ENCODE measurements around the gene NRBP1.

The NRBP1 gene

DNA sequence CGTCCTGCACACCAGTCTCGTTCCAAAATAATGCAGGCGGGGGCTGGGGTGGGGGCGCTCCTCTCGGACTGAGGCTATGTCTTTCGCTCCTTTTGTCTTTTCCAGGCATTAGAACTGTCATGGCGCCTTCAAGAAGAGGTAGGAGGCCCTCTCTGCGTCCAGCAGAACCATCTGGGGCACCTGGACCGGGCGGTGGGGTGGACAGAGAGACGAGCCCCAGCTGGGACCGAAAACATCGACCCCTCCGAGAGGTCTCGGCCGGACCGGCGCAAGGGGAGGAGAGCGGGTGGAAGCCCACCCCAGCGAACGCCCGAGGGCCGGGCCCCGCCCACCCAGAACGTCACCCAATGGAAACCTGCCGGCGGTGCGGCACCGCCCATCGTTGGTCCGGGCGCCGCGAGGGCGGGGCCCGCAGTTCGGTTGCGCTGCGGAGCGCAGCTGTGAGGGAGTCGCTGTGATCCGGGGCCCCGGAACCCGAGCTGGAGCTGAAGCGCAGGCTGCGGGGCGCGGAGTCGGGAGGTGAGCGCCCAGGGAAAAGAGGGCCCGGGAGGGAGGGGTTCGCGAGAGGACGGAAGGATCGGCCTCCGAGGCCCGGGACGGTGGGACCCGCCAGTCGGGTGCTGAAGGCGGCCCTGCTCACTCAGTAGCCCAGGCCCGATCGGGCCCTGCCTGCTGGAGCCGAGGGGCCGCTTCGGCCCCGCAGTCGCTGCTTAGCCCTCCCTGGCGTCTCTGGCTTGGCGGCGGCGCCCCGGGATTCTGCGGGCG lies at the start of gene NRBP1:
NRBP1 (plus strand) TSS at position 419 of the 765 bp plus-strand sequence. CDS start 4,643 bp downstream, outside the sequence.
- DNase-seq (ENCODE audit: low read depth) = peak; percentile 92

DNA sequence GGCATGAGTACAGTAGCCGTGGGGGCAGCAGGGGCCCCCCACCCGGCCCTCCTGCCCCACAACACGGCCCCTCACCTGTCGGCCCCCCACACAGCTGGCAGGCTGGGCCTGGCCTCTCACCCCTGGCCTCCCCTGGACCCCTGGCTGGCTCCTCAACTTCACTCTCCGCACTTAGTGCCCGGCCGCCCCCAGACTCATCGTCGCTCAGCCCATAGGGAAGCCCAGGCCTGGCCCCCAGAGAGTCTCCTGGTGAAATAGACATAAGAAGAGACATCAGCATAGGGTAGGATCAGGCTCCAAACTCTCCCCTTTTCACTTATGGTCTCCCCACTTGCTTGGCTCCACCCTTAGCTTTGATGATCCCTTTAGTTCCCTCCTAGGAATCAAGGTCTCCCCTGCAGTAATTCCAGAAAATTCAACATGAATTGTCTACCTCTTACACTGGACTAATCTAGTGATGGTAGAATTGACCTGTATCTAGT lies 49.6 kb upstream of the NRBP1 start:
- no peak for DNase-seq (ENCODE audit: low read depth)

DNA sequence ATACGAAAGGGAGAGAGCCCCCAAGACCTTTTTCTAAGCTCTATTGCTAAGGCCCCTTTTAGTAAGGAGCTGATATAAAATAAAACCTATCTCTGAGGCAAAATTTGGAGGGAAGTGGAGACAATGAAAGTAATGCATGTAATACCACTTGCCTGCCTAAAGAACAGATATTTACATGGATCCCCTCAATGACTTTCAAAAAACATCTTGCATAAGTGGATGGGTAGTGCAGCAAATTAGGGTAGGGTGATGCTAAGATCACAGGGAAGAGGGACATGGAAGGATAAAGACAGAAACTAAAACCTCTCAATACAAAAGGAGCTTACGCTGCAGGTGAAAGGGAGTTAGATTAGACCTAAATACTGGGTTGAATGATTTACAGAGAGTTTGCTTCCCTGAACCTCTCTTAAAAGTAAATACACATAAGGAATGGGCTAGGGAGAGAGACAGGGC lies 49.0 kb upstream of the NRBP1 start:
- no peak for DNase-seq (ENCODE audit: low read depth)

DNA sequence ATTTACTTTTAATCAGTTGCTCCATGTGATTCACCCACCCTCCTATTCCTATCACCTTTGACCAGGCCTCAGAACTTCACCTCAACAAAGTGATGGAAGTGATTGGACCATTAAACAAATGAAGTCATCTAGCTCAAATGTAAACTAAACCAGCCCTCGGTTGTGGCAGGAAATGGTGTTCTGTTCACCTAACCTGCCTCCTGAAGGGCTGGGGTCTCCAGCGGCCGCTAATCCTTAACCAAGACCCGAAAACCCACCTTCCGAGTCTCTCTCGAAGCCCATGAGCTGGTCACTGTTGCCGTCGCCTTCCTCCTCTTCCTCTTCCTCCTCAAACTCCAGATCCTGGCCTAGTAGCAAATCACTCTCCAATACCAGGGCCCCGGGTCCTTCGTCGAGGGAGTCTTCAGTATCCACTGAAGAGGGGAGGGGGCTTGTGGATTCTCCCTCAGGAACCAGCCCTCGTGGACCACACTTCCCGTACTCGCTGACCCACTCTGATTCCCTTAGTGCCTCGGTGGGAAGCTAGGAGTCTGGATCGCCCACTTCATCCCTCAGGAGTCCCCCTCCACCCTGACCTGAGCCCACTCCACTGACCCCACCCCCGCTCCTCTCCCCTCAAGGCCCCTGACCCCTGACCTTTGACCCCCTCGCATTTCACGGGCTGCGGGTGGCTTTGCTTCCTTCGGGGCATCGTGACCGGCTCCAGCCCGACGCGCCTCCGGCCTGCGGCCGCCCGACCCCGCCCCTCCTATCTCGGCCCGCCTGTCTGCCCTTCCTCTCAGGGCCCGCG lies 48.4 kb upstream of the NRBP1 start:
- DNase-seq (ENCODE audit: low read depth) = no peak

DNA sequence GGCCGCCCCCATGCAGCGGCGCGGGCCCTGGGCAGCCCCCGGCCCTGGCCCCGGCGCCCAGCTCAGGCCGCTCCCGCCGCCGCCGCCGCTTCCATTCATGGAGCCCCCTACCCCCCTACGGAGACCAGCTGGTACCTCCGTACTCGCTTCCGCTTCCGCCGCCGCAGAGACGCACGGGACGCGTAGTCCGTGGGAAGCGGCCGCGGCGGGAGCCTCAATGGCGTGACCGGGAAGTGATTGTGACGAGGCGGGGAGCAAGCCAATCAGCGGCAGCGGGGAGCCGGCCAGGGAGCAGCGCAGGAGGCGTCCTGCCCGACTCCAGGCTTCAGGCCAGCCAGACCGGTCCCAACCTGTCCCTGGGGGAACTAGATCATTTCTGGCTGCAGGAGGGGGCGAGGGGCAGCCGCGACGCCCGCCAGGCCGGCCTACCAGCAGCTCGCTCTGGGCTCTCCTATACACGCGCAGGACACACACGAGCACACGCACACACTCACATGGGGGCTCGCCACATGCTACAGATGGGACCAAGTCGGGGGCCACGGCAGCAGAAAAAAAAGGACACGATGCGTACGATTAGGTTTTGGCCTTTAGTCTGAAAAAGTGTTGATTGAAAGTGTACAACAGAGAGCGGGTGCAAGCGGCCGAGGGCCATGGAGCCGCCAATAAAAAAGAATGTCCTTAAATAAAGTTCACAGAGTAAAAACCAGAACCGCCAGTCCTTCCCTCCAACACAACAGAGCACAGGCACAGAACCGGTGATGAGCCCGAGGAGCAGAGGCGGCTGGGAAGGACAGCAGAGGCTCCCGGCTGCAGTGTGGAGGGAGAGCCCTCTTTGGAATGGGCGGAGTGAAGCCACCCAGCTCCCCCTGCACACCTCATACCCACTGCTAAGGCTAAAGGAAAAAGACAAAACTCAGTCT lies 47.5 kb upstream of the NRBP1 start, which contains the start of gene ZNF513:
ZNF513 (minus strand) TSS at position 109 of the 920 bp plus-strand sequence. CDS start 208 bp downstream, outside the sequence.
- DNase-seq (ENCODE audit: low read depth) = peak; percentile 88

DNA sequence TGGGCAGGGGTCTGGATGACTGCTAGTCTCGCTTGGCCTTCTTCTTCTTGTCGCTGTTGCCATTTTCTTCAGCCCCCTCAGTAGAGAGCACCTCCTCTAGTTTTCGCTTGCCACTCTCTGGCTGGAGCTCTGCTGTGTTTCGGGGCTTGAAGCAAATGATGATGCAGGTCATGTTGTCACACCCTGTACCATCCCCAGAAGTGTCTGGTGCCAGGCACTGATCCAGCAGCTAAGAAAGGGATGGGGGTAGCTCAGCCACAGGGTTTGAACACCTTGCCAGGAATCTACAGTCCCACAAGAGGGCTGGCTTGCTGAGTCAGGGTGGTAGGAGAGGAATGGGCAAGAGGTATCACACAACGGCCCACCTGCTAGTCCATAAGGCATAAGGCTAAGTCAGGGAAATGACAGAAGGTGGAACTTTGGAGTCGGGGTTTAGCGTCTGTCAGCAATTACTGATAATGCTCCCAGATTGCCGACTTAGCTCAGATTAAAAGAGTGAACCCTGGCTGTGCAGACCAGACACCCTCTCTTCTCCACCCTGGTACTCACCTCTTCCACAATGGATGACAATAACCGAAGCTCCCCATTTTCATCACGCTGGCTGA lies 46.8 kb upstream of the NRBP1 start:
- DNase-seq (ENCODE audit: low read depth) = no peak

DNA sequence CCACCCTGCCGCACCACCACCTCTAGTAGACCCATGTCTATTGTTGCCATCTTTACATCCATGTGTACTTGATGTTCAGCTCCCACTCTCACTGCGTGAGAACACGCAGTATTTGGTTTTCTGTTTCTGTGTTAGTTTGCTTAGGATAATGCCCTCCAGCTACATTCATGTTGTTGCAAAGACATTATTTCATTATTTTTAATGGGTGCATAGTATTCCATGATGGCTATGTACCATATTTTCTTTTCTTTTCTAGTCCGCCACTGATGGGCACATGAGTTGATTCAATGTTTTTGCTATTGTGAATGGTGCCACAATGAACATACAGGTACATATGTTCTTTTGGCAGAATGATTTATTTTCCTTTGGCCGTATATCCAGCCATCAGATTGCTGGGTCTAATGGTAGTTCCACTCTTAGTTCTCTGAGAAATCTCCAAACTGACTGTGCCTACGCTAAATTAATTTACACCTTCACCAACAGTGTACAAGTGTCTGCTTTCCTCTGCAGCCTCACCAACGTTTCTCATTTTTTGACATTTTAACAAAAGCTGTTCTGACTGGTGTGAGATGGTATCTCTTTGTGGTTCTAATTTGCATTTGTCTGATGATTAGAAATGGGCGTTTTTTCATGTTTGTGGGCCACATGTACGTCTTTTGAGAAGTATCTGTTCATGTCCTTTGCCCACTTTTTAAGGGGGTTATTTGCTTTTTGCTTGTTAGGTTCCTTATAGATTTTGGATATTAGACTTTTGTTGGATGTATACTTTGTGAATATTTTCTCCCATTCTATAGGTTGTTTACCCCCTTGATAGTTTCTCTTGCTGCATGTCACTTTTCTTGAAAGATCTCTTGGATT lies 37.4 kb upstream of the NRBP1 start:
- DNase-seq (ENCODE audit: low read depth) = no peak

DNA sequence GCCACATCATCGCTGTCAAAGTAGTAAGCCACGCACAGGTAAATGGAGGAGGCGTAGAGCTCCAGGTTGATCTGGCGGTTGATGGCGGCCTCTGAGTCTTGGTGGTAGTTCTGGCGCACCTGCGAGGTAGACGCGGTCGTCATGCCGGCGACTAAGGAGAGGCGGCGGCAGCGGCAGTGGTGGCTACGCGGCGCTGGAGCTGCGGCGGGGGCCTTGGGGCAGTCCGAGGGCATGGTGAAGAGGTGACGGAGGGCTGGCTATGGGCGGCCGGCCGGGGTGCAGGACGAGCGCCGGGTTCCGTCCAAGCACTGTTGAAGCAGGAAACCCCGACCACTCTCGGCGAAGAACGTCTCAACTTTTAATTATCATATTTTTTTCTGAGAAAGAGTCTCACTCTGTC lies 35.2 kb upstream of the NRBP1 start:
- no peak for DNase-seq (ENCODE audit: low read depth)

DNA sequence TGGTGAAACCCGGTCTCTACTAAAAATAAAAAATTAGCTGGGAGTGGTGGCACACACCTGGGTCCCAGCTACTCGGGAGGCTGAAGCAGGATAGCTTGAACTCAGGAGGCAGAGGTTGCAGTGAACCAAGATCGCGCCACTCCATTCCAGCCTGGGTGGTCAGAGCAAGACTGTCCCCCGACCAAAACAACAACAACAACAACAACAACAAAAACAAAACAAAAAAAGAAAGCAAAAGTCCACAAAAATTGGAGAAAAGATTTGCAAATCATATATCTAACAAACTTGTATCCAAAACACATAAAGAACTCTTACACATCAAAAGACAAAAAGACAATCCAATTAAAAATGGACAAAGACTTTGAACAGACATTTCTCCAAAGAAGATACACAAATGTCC lies 29.5 kb upstream of the NRBP1 start:
- no peak for DNase-seq (ENCODE audit: low read depth)

DNA sequence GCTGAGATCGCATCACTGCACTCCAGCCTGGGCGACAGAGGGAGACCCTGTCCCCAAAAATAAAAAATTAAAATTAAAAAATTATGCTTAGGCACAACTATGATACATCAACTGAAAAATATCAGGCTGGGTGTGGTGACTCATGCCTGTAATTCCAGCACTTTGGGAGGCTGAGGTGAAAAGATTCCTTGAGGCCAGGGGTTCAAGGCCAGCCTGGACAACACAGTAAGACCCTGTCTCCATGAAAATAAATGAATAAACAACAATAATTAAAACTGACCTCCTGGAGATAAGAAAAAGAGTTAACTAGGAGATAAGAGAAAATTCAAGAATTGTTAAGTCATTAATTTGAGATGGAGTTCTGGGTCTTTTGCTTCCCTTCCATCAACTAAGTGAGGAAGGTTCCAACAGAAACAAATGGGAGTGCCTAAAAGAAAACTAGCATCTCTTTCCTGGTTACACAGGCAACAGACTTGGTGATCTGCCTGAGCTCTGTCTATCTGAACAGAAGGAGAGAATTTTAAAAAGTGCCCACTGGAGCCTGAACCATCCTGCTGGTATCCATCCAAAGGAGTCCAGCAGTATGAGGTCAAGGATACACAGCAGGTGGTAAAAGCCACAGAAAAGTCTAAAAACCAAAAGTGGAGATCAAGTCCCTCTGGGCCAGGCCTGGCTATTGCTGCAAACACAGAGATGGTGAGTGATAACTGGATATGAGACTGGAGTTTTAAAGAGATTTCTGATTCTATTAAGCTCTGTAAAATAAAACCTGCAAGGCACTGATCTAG lies 27.9 kb upstream of the NRBP1 start:
- DNase-seq (ENCODE audit: low read depth) = no peak

DNA sequence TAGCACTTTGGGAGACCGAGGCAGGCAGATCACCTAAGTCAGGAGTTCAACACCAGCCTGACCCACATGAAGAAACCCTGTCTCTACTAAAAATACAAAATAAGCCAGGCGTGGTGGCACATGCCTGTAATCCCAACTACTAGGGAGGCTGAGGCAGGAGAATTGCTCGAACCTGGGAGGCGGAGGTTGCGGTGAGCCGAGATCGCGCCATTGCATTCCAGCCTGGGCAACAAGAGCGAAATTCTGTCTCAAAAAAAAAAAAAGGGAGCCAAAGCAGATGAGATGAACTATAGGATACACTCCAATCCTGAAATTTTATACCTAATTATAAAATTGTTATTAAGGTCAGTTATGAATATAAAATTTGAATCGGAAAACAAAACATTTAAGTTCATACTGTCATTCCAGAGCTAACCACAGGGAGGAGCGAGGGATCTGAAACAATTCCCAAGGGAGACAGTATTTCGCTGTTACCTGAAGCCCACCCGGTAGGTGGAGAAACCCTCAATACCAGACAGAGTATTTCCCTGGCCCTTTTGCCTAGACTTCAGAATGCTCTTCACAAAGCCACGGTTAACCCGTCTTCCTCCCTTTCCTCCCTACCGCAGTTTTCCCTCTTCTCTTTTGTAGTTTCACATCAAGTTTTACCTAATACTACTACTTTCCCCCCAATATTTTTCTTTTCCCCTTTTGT lies 20.5 kb upstream of the NRBP1 start:
- DNase-seq (ENCODE audit: low read depth) = no peak

DNA sequence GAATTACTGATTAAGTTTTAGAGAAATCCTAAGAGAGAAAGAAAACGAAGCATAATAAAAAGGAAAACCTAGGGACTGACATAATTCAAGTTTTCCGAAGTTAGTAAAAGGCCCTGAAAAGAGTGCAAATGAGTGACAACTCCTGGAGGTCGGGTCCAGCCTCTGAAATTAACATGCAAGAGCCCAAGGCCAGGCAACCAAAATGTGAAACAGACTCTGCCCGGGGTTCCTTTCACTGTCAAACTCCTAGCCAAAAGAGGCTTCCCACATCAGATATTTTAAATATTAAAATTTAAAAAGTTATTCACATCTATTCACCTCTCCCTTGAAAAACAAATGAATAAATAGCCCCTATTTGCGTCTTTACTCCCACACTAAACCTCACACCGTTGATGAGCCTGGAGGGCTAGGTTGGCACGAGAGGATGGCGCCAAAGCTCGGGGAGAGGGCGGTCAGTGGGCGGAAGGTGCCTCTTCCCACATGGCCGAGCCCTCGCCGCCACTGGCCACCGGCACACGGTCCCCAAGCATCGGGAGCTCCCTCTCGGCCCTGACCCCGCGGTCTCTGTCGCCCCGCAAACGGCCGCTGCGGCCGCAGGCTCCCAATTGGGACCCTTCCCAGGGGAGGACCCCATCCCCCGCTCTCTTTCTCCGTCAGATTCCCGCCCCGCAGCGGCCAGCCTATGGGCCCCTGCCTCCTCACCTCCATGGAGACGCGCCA lies 19.7 kb upstream of the NRBP1 start:
- DNase-seq (ENCODE audit: low read depth) = peak; percentile 32

DNA sequence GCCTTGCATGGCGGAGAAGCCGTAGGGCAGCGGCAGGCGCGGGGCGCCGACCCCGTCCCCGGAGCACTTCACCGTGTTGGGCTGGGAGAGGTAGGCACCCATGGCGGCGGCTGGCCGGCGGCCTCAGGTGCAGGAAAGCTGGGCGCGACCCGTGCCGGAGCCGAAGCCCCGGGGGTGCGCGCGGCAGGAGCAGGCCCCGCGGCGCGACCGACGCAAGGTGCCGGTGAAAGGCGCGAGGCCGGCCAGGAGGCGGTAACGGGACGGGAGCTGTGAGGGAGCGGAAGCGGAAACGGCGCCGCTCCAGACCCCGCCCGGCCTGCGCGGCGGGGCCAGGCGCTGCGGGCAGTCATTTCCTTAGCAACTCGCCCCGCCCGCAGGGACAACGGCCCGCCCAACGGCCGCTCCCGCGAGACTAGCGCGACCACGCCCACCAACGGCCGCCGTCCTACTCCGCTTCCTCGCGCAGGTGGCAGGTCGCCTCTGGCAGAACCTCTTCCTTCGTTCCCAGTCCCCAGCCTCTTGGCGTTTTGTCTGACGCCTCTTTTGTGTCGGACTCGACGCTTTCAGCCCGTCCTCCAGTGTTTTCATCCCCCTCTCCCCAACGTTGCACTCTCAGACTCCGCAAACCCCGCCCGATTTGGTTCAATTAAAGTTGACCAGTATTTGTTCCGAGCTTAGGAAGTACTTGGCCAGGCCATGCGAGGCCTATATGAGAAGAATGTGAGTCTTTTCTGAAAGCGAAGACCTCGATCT lies 18.9 kb upstream of the NRBP1 start, which contains the start of gene PPM1G:
PPM1G (minus strand) TSS at position 271 of the 753 bp plus-strand sequence; CDS start at position 102, 169 bp downstream.
- peak; percentile 99 for DNase-seq (ENCODE audit: low read depth)

DNA sequence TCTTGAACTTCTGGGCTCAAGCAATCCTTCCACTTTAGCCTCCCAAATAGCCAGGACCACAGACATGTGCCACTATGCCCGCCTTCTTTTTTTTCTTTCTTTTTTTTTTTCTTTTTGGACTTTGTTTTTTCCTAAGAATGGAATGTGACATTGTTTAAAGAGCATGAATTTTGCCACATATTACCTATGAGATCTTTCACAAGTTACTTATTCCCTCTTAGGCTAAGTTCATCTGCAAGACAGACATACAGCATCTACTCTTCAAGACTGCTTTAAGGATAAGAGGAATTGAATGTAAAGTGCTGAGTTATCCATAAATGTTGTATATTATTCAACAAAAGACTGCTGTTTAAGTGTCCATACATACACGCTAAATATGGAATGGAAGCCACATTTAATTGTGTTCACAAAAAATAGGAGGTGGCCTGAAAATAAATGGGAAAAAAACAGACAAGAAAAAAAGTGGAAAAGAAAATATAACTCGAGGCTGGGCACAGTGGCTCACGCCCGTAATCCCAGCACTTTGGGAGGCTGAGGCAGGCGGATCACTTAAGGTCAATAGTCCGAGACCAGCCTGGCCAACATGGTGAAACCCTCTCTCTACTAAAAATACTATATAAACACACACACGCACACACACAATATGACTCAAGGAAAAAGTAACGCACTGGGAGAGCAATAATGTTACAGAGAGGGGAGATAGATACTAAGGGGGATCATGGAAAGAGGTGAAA lies 15.8 kb upstream of the NRBP1 start:
- DNase-seq (ENCODE audit: low read depth) = no peak

DNA sequence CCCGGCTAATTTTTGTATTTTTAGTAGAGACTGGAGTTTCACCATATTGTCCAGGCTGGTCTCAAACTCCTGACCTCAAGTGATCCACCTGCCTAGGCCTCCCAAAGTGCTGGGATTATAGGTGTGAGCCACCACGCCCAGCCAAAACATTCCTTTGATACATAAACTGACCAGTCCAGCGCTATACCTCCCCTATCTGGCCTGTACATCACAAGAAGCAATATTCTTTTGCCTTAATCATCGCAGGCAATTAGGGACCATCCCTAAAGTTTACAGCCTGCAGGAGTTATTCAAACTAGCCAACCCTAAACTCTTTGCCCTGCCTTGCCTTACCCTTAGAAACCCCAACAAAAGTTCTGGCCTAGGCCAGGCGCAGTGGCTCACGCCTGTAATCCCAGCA lies 12.3 kb upstream of the NRBP1 start:
- no peak for DNase-seq (ENCODE audit: low read depth)

DNA sequence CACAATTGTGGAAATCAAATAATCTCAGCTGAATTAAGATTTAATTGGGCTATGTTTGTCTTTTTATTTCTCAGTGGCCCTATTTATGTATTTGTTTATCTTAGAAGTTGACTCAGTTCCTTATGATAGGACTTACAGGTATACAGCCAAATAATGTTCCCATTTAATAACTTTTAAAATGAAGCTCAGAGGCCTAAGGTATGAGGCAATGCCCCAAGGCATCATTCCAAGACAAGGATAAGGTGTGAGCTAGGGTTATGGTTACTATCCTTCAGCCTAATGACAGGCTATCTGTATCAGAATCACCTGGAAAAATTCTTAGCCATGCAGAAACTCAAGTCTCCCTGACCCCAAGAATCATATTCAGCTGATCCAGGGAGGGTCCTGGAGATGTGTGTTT lies 7.4 kb upstream of the NRBP1 start:
- DNase-seq (ENCODE audit: low read depth) = no peak

Measured in activated T-cell treated with anti-CD3 and anti-CD28 coated beads for 48 hours (primary cell).